IMR-90 (cell line): ENCODE results near the gene QRFP.

Experiments
- CTCF ChIP-seq: conservative IDR thresholded peaks from 2 replicates; pipeline ENCODE4 v1.5.1; 2012; ENCODE audit warnings: mild to moderate bottlenecking, low read depth, low read length, improper control_type of control experiment
- ELK1 ChIP-seq: fragments of 150-350 bp; IDR thresholded peaks from 2 replicates; pipeline ENCODE4 v1.6.1; 2016; ENCODE audit warnings: low read depth, mild to moderate bottlenecking, low read length, moderate library complexity, borderline replicate concordance
- POLR2A ChIP-seq: IDR thresholded peaks from 2 replicates; pipeline ENCODE4 v1.6.1; 2012; ENCODE audit warnings: mild to moderate bottlenecking, low read depth, low read length

GRCh38 chr9:130865921-130866320, 30.7 kb downstream of the QRFP start:
- no peak for TF ChIP-seq CTCF
- TF ChIP-seq ELK1: no peak
- TF ChIP-seq POLR2A: no peak
